ENCODE data around the gene ELF1. TPM values are rescaled to one million over a fixed set of nuclear protein-coding genes. Genes with fewer than 3 reads are reported as not detected.
"Not testable (repeated sequence)": the region's sequence is repeated elsewhere in the genome, so short reads cannot be mapped to it uniquely, and the experiment has no call there.

Gene ELF1
- total and polyA plus RNA-seq, 3 experiments from 2014 or later = 76.8 to 139 (median 77.6) TPM

- no peak overlapping the region for H3K27ac ChIP-seq (ENCODE audit: low read depth, low read length)
- Mint-ChIP-seq H3K9me3 (no peaks in the 10 kb centered on the region), H3K4me3 (peak overlapping the region in 1 of 7 donors; percentile 11), H3K36me3 (no peaks in the 10 kb centered on the region), H3K27me3 (no peaks in the 10 kb centered on the region), H3K4me1 (peaks cover 32 to 51% (median 48%) of the 10 kb centered on the region in 3 donors), H3K27ac (peak overlapping the region in 6 of 8 donors; percentile 3 to 69 (median 42))
- H3K4me1 ChIP-seq (ENCODE audit: insufficient read depth, low read length) = peaks cover 21% of the 10 kb centered on the region
- H3K4me3 ChIP-seq (ENCODE audit: low read length) = no peak overlapping the region
- CTCF ChIA-PET = interaction anchor here (0.6 to 3.6 kb wide), 25 partner anchors 9 to 265 kb away, joined by 3 to 22 read pairs (median 4); partner anchors contain the start of genes ELF1 and SLC25A15
- no peaks in the 10 kb centered on the region for H3K9me3 ChIP-seq (ENCODE audit: low read length)
- peak in 4 of 5 donors; percentile 6 to 59 (median 46) for DNase-seq
- H3K27me3 ChIP-seq (ENCODE audit: insufficient read depth, low read length, poor library complexity, severe bottlenecking) = no peaks in the 10 kb centered on the region
- no peaks in the 10 kb centered on the region for H3K36me3 ChIP-seq (ENCODE audit: insufficient read depth, low read length)
- POLR2A ChIA-PET = interaction anchor here (0.6 kb wide), 1 partner anchor 74 kb away, joined by 4 read pairs; no protein-coding TSS in a partner anchor
Measured at GRCh38 chr13:41054212-41054877, 35.2 kb upstream of the ELF1 start.

GRCh38 chr13:41053384-41053826 lies 34.3 kb upstream of the ELF1 start:
- Mint-ChIP-seq H3K27ac (no peak overlapping the region), H3K27me3 (no peaks in the 10 kb centered on the region), H3K4me1 (peaks cover 26 to 51% (median 48%) of the 10 kb centered on the region in 3 donors), H3K4me3 (no peak overlapping the region), H3K36me3 (peaks cover 2 to 4% (median 4%) of the 10 kb centered on the region in 3 donors), H3K9me3 (no peaks in the 10 kb centered on the region)
- Histone ChIP-seq H3K27me3 (ENCODE audit: insufficient read depth, low read length, poor library complexity, severe bottlenecking) (no peaks in the 10 kb centered on the region), H3K4me3 (ENCODE audit: low read length) (no peak overlapping the region), H3K36me3 (ENCODE audit: insufficient read depth, low read length) (no peaks in the 10 kb centered on the region), H3K9me3 (ENCODE audit: low read length) (no peaks in the 10 kb centered on the region), H3K27ac (ENCODE audit: low read depth, low read length) (no peak overlapping the region), H3K4me1 (ENCODE audit: insufficient read depth, low read length) (peaks cover 12% of the 10 kb centered on the region)
- CTCF ChIA-PET = interaction anchor here (0.6 to 3.6 kb wide), 20 partner anchors 8 to 264 kb away, joined by 3 to 22 read pairs (median 4); partner anchors contain the start of genes ELF1, SLC25A15 and WBP4
- POLR2A ChIA-PET = no interaction called here
- no peak for DNase-seq

GRCh38 chr13:41052441-41052840 lies 33.3 kb upstream of the ELF1 start:
- Mint-ChIP-seq H3K4me3 (no peak overlapping the region), H3K4me1 (peaks cover 22 to 44% (median 43%) of the 10 kb centered on the region in 3 donors), H3K27ac (no peak overlapping the region), H3K27me3 (no peaks in the 10 kb centered on the region), H3K36me3 (peaks cover 2 to 4% (median 4%) of the 10 kb centered on the region in 3 donors), H3K9me3 (no peaks in the 10 kb centered on the region)
- Histone ChIP-seq H3K4me3 (ENCODE audit: low read length) (no peak overlapping the region), H3K36me3 (ENCODE audit: insufficient read depth, low read length) (no peaks in the 10 kb centered on the region), H3K4me1 (ENCODE audit: insufficient read depth, low read length) (peaks cover 11% of the 10 kb centered on the region), H3K9me3 (ENCODE audit: low read length) (no peaks in the 10 kb centered on the region), H3K27ac (ENCODE audit: low read depth, low read length) (no peak overlapping the region), H3K27me3 (ENCODE audit: insufficient read depth, low read length, poor library complexity, severe bottlenecking) (no peaks in the 10 kb centered on the region)
- ChIA-PET CTCF (interaction anchor here (1.5 to 3.6 kb wide), 2 partner anchors 9 to 78 kb away, joined by 3 to 22 read pairs; partner anchors contain the start of gene WBP4), POLR2A (no interaction called here)
- no peak for DNase-seq

GRCh38 chr13:41049480-41050440 lies 30.6 kb upstream of the ELF1 start:
- Histone ChIP-seq H3K36me3 (ENCODE audit: insufficient read depth, low read length) (no peaks in the 10 kb centered on the region), H3K4me3 (ENCODE audit: low read length) (no peak overlapping the region), H3K4me1 (ENCODE audit: insufficient read depth, low read length) (peaks cover 5% of the 10 kb centered on the region), H3K9me3 (ENCODE audit: low read length) (no peaks in the 10 kb centered on the region), H3K27ac (ENCODE audit: low read depth, low read length) (no peak overlapping the region), H3K27me3 (ENCODE audit: insufficient read depth, low read length, poor library complexity, severe bottlenecking) (no peaks in the 10 kb centered on the region)
- Mint-ChIP-seq H3K4me3 (no peak overlapping the region), H3K9me3 (no peaks in the 10 kb centered on the region), H3K27me3 (no peaks in the 10 kb centered on the region), H3K36me3 (peaks cover 2 to 8% (median 4%) of the 10 kb centered on the region in 3 donors), H3K4me1 (peaks cover 11 to 24% (median 24%) of the 10 kb centered on the region in 3 donors), H3K27ac (peak overlapping the region in 2 of 8 donors; percentile 3 to 5)
- ChIA-PET POLR2A (no interaction called here), CTCF (interaction anchor here (2.5 kb wide), 1 partner anchor 75 kb away, joined by 6 read pairs; no protein-coding TSS in a partner anchor)
- no peak for DNase-seq

- H3K27ac Mint-ChIP-seq = peak overlapping the region in 2 of 8 donors; percentile 28 to 33
- no peak overlapping the region for H3K27ac ChIP-seq (ENCODE audit: low read depth, low read length)
- H3K9me3 ChIP-seq (ENCODE audit: low read length) = no peaks in the 10 kb centered on the region
- H3K36me3 ChIP-seq (ENCODE audit: insufficient read depth, low read length) = no peaks in the 10 kb centered on the region
- POLR2A ChIA-PET = no interaction called here
- H3K9me3 Mint-ChIP-seq = no peaks in the 10 kb centered on the region
- H3K27me3 Mint-ChIP-seq = no peaks in the 10 kb centered on the region
- H3K4me3 ChIP-seq (ENCODE audit: low read length) = no peak overlapping the region
- DNase-seq = no peak
- CTCF ChIA-PET = interaction anchor here (0.6 to 2.5 kb wide), 2 partner anchors 74 to 157 kb away, joined by 3 to 6 read pairs; no protein-coding TSS in a partner anchor
- no peak overlapping the region for H3K4me3 Mint-ChIP-seq
- no peaks in the 10 kb centered on the region for H3K27me3 ChIP-seq (ENCODE audit: insufficient read depth, low read length, poor library complexity, severe bottlenecking)
- H3K36me3 Mint-ChIP-seq = peaks cover 2 to 8% (median 4%) of the 10 kb centered on the region in 3 donors
- no peaks in the 10 kb centered on the region for H3K4me1 ChIP-seq (ENCODE audit: insufficient read depth, low read length)
- H3K4me1 Mint-ChIP-seq = peaks cover 4 to 13% (median 13%) of the 10 kb centered on the region in 3 donors
Measured at GRCh38 chr13:41048640-41049039, 29.5 kb upstream of the ELF1 start.

GRCh38 chr13:41042419-41042818 lies 23.3 kb upstream of the ELF1 start:
- H3K4me3 ChIP-seq (ENCODE audit: low read length); H3K27me3 Mint-ChIP-seq; H3K27ac Mint-ChIP-seq; DNase-seq; H3K4me1 ChIP-seq (ENCODE audit: insufficient read depth, low read length); H3K36me3 Mint-ChIP-seq; H3K9me3 ChIP-seq (ENCODE audit: low read length); H3K9me3 Mint-ChIP-seq; H3K27me3 ChIP-seq (ENCODE audit: insufficient read depth, low read length, poor library complexity, severe bottlenecking); H3K4me3 Mint-ChIP-seq; POLR2A ChIA-PET; H3K36me3 ChIP-seq (ENCODE audit: insufficient read depth, low read length); H3K27ac ChIP-seq (ENCODE audit: low read depth, low read length): not testable (repeated sequence)
- CTCF ChIA-PET = interaction anchor here (0.7 kb wide), 1 partner anchor 15 kb away, joined by 3 read pairs; no protein-coding TSS in a partner anchor
- H3K4me1 Mint-ChIP-seq = peaks cover 8 to 22% (median 13%) of the 10 kb centered on the region in 3 donors

GRCh38 chr13:41040584-41041334 lies 21.6 kb upstream of the ELF1 start:
- Histone ChIP-seq H3K4me3 (ENCODE audit: low read length) (no peak overlapping the region), H3K4me1 (ENCODE audit: insufficient read depth, low read length) (no peaks in the 10 kb centered on the region), H3K27ac (ENCODE audit: low read depth, low read length) (no peak overlapping the region), H3K9me3 (ENCODE audit: low read length) (no peaks in the 10 kb centered on the region), H3K36me3 (ENCODE audit: insufficient read depth, low read length) (no peaks in the 10 kb centered on the region), H3K27me3 (ENCODE audit: insufficient read depth, low read length, poor library complexity, severe bottlenecking) (no peaks in the 10 kb centered on the region)
- Mint-ChIP-seq H3K4me1 (peaks cover 8 to 22% (median 13%) of the 10 kb centered on the region in 3 donors), H3K9me3 (peaks cover 0 to 1% (median 0%) of the 10 kb centered on the region in 5 donors), H3K27ac (peak overlapping the region in 4 of 8 donors; percentile 20 to 92 (median 80)), H3K27me3 (no peaks in the 10 kb centered on the region), H3K4me3 (peak overlapping the region in 1 of 7 donors; percentile 3), H3K36me3 (no peaks in the 10 kb centered on the region)
- POLR2A ChIA-PET = no interaction called here
- no peak for DNase-seq
- CTCF ChIA-PET = no interaction called here
